GM12874 (cell line): ENCODE measurements around the gene ROBO1.

Source experiments
- CTCF ChIP-seq: IDR thresholded peaks from 2 replicates; pipeline ENCODE4 v1.5.1; 2011; ENCODE audit warnings: low read depth, mild to moderate bottlenecking, control low read depth, low read length, moderate library complexity; ENCODE audit not compliant: insufficient read depth

The ROBO1 gene

GRCh38 chr3:79028916-79029315, 738.9 kb downstream of the ROBO1 start:
- TF ChIP-seq CTCF, result no peak

- TF ChIP-seq CTCF, result no peak
These were observed 740.2 kb downstream of the ROBO1 start for GRCh38 chr3:79027593-79027992.

GRCh38 chr3:79019924-79020173, 747.9 kb downstream of the ROBO1 start:
- TF ChIP-seq CTCF, result no peak

GRCh38 chr3:79019137-79019923, 748.5 kb downstream of the ROBO1 start:
- TF ChIP-seq CTCF, result no peak

GRCh38 chr3:79018671-79019136, 749.1 kb downstream of the ROBO1 start:
- no peak for TF ChIP-seq CTCF

GRCh38 chr3:79018265-79018664, 749.5 kb downstream of the ROBO1 start:
- TF ChIP-seq CTCF, result no peak

- TF ChIP-seq CTCF, result no peak
These were observed 751.0 kb downstream of the ROBO1 start for GRCh38 chr3:79016587-79017376.
